Measurements from ENCODE around the gene SNTA1. TPM values are rescaled to one million over a fixed set of nuclear protein-coding genes. Genes with fewer than 3 reads are reported as not detected.
A peak's percentile ranks its signal among the peaks of the same experiment; 100 is the strongest.

SNTA1 gene
- polyA plus RNA-seq (2012; rRNA removed) = 11.2 TPM in 2 replicates
- 6.0 and 8.9 TPM in 2 replicates for polyA plus RNA-seq (2012; cell fraction: cytosol; rRNA removed)
- 7.8 and 9.2 TPM in 2 replicates for polyA plus RNA-seq (2012; cell fraction: nucleus; rRNA removed)

- CTCF ChIA-PET = interaction anchor here (0.8 to 2.3 kb wide), 6 partner anchors 14 to 224 kb away, joined by 3 to 8 read pairs (median 4); no protein-coding TSS in a partner anchor
- peak; percentile 99 for DNase-seq
- Histone ChIP-seq H4K20me1 (ENCODE audit: insufficient read depth) (no peaks in the 10 kb centered on the region), H3K9me3 (no peaks in the 10 kb centered on the region), H3K4me2 (peak within 1 kb of the TSS; percentile 92), H3K4me1 (ENCODE audit: control insufficient read depth in 1 of 2, insufficient read depth in 2 of 2, low read depth in 1 of 2, low read length in 1 of 2) (peaks cover 0 to 13% of the 10 kb centered on the region in 2 experiments; a peak in 1 of 4 replicates), H2AFZ (ENCODE audit: low read depth) (peak within 1 kb of the TSS; percentile 78; the same call in 1 of the 2 replicates), H3F3A (replicated peaks; ENCODE audit: insufficient read depth) (peaks cover 4% of the 10 kb centered on the region), H3K27ac (ENCODE audit: low read depth in 2 of 2, low read length in 1 of 2) (peak within 1 kb of the TSS; percentile 11 to 39; a peak in 2 of 4 replicates), H3K27me3 (ENCODE audit: insufficient read depth) (no peaks in the 10 kb centered on the region), H3K9ac (peak within 1 kb of the TSS; percentile 67), H3K4me3 (ENCODE audit: low read depth in 2 of 2, low read length in 1 of 2) (peak within 1 kb of the TSS; percentile 60 to 79), H3K36me3 (replicated peaks in 1 of 2; ENCODE audit: control insufficient read depth in 1 of 2, insufficient read depth in 2 of 2, low read length in 1 of 2) (no peaks in the 10 kb centered on the region), H3K79me2 (ENCODE audit: insufficient read depth) (no peaks in the 10 kb centered on the region), H3K9me2 (no peaks in the 10 kb centered on the region)
- WGBS (ENCODE audit: low lambda C conversion rate) = 0% methylated on average over 4 of the region's 75 CpGs
- POLR2A ChIA-PET = interaction anchor here (0.5 to 1.6 kb wide), 9 partner anchors 11 to 224 kb away, joined by 3 to 9 read pairs (median 3); partner anchors contain the start of genes ACTL10, C20orf144 and CBFA2T2
- TF ChIP-seq RFX5 (IDR thresholded peaks at IDR 0.05; ENCODE audit: low read length) (no peak), CHD2 (IDR thresholded peaks at IDR 0.05; ENCODE audit: low read length, partially characterized antibody) (no peak), YY1 (IDR thresholded peaks at IDR 0.05; ENCODE audit: low read depth) (no peak), MXI1 (IDR thresholded peaks at IDR 0.05; ENCODE audit: low read depth, low read length) (peak; percentile 43; the same call in 1 of the 2 replicates), FOSL2 (IDR thresholded peaks at IDR 0.05; ENCODE audit: borderline replicate concordance, low read depth) (no peak), NRF1 (IDR thresholded peaks at IDR 0.05; ENCODE audit: low read depth, low read length) (0 out of 2 replicates have a peak, but pooled peaks have one; percentile 4), RXRA (IDR thresholded peaks at IDR 0.05; ENCODE audit: borderline replicate concordance, low read depth) (no peak), TCF12 (IDR thresholded peaks at IDR 0.05) (no peak), CTCF (IDR thresholded peaks at IDR 0.05) (no peak), SIN3A (IDR thresholded peaks at IDR 0.05; ENCODE audit: borderline replicate concordance, low read depth, low read length) (no peak), RCOR1 (IDR thresholded peaks at IDR 0.05; ENCODE audit: low read length) (no peak), ELF1 (IDR thresholded peaks at IDR 0.05) (no peak), EP300 (IDR thresholded peaks at IDR 0.05; ENCODE audit: borderline replicate concordance in 1 of 2, low read depth in 1 of 2, low read length in 1 of 2) (no peak), MAX (IDR thresholded peaks at IDR 0.05; ENCODE audit: low read depth) (peak; percentile 74), PBX3 (IDR thresholded peaks at IDR 0.05) (no peak), GATA2 (CRISPR knock-in tag; IDR thresholded peaks at IDR 0.05) (no peak), FOXJ3 (CRISPR knock-in tag; IDR thresholded peaks at IDR 0.05) (no peak), TEAD4 (IDR thresholded peaks at IDR 0.05; ENCODE audit: borderline replicate concordance, insufficient read depth) (no peak)
- TF ChIP-seq, protein P1, sequence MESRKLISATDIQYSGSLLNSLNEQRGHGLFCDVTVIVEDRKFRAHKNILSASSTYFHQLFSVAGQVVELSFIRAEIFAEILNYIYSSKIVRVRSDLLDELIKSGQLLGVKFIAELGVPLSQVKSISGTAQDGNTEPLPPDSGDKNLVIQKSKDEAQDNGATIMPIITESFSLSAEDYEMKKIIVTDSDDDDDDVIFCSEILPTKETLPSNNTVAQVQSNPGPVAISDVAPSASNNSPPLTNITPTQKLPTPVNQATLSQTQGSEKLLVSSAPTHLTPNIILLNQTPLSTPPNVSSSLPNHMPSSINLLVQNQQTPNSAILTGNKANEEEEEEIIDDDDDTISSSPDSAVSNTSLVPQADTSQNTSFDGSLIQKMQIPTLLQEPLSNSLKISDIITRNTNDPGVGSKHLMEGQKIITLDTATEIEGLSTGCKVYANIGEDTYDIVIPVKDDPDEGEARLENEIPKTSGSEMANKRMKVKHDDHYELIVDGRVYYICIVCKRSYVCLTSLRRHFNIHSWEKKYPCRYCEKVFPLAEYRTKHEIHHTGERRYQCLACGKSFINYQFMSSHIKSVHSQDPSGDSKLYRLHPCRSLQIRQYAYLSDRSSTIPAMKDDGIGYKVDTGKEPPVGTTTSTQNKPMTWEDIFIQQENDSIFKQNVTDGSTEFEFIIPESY (IDR thresholded peaks at IDR 0.05; ENCODE audit: borderline replicate concordance, low read depth) = no peak
- TF ChIP-seq, protein P2, sequence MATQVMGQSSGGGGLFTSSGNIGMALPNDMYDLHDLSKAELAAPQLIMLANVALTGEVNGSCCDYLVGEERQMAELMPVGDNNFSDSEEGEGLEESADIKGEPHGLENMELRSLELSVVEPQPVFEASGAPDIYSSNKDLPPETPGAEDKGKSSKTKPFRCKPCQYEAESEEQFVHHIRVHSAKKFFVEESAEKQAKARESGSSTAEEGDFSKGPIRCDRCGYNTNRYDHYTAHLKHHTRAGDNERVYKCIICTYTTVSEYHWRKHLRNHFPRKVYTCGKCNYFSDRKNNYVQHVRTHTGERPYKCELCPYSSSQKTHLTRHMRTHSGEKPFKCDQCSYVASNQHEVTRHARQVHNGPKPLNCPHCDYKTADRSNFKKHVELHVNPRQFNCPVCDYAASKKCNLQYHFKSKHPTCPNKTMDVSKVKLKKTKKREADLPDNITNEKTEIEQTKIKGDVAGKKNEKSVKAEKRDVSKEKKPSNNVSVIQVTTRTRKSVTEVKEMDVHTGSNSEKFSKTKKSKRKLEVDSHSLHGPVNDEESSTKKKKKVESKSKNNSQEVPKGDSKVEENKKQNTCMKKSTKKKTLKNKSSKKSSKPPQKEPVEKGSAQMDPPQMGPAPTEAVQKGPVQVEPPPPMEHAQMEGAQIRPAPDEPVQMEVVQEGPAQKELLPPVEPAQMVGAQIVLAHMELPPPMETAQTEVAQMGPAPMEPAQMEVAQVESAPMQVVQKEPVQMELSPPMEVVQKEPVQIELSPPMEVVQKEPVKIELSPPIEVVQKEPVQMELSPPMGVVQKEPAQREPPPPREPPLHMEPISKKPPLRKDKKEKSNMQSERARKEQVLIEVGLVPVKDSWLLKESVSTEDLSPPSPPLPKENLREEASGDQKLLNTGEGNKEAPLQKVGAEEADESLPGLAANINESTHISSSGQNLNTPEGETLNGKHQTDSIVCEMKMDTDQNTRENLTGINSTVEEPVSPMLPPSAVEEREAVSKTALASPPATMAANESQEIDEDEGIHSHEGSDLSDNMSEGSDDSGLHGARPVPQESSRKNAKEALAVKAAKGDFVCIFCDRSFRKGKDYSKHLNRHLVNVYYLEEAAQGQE (IDR thresholded peaks at IDR 0.05; ENCODE audit: low read depth, low read length) = no peak
- TF ChIP-seq, protein P3, sequence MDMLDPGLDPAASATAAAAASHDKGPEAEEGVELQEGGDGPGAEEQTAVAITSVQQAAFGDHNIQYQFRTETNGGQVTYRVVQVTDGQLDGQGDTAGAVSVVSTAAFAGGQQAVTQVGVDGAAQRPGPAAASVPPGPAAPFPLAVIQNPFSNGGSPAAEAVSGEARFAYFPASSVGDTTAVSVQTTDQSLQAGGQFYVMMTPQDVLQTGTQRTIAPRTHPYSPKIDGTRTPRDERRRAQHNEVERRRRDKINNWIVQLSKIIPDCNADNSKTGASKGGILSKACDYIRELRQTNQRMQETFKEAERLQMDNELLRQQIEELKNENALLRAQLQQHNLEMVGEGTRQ (IDR thresholded peaks at IDR 0.05; ENCODE audit: borderline replicate concordance, low read depth, low read length) = no peak
These were observed at the start of gene SNTA1 for GRCh38 chr20:33443512-33444239. Gene SNTA1 (minus strand): TSS chr20:33443763. CDS start chr20:33443620, 143 bp downstream.

All from SK-N-SH (cell line).